ENCODE results near the gene TSPAN8.

TSPAN8 gene

DNA sequence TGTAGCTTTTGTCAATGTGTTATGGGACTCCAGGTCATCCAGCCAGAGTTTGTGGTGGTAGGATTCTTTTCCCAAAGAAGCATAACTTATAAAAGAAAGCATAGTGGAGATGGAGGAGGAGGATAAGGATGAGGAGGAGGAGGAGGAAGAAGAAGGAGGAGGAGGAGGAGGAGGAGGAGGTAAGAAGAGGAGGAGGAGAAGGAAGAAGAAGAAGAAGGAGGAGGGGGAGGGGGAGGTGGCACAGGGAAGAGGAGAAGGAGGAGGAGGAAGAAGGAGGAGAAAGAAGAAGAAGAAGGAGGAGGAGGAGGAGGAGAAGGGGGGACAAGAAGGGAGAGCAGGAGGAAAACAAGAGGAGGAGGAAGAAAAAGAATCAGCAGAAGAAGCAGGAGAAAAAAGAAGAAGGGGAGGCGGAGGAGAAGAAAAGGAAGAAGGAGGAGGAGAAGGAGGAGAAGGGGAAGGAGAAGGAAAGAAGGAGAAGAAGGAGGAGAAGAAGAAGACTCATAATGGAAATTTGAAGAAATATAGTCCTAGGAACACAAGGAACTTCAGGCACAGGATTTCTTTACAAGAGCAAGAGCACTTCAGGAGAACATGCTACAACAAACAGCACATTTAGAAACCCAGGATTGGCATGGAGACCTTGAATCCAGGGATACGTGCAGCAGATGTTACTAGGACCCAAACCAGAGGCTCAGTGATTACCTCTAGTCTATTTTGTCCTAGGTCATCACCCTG is 22.6 kb downstream of the TSPAN8 start:
- DNase-seq (ENCODE audit: low read depth in 2 of 2): no peak

DNA sequence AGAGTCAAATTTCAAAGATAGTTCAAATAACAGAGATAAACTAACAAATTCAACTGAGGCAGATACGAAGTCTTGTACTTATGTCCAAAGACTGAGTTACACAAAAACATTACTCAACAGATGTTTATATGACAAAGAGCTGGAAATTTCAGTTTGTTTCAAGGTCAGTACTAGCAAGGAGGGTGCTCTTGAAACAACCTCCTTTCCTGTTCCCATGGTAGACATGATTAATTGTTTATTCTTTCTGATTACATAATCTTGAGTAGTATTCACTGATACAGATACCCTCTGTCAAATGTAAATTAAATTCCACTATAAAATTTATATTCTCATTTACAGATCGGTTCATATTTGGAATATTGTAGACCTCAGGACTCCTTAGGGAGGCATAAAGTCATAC is 23.4 kb downstream of the TSPAN8 start:
- H3K4me3 ChIP-seq (replicated peaks in 1 of 2; ENCODE audit: low read depth in 2 of 2, low read length in 2 of 2): no peak overlapping the region
- DNase-seq (ENCODE audit: low read depth in 2 of 2): peak; percentile 45 to 58
- TF ChIP-seq, protein P1, sequence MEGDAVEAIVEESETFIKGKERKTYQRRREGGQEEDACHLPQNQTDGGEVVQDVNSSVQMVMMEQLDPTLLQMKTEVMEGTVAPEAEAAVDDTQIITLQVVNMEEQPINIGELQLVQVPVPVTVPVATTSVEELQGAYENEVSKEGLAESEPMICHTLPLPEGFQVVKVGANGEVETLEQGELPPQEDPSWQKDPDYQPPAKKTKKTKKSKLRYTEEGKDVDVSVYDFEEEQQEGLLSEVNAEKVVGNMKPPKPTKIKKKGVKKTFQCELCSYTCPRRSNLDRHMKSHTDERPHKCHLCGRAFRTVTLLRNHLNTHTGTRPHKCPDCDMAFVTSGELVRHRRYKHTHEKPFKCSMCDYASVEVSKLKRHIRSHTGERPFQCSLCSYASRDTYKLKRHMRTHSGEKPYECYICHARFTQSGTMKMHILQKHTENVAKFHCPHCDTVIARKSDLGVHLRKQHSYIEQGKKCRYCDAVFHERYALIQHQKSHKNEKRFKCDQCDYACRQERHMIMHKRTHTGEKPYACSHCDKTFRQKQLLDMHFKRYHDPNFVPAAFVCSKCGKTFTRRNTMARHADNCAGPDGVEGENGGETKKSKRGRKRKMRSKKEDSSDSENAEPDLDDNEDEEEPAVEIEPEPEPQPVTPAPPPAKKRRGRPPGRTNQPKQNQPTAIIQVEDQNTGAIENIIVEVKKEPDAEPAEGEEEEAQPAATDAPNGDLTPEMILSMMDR (IDR thresholded peaks at IDR 0.05; ENCODE audit: low read depth, low read length): no peak

More for the DNA sequence above, 22.6 kb downstream of the TSPAN8 start:
- H3K4me3 ChIP-seq (replicated peaks in 1 of 2; ENCODE audit: low read depth in 2 of 2, low read length in 2 of 2): no peak overlapping the region
- TF ChIP-seq, protein P1 (IDR thresholded peaks at IDR 0.05; ENCODE audit: low read depth, low read length): no peak

DNA sequence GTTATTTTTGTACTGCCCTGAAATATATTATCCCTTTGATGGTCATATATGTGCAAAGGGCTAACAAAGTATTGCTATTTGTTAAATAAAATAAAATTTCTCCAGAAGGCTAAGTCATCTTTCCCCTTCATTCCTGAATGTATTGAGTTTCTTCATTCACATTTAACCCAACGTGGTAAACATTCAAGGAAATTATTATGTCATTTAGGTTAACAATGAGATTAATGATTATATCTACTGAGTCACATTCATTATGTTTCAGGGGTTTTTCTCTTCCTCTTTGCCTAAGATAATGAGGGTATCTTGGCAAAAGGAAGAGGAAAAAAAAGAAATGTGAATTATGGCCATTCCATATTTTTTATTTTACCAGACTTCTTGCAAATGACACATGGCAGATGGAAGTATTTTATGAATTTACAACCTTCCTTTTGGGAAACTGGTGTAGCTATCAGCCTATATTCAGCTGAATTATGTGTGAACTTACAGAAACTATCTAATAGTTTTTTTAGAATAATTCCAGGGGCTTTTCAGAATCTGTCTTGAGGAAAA is 27.2 kb downstream of the TSPAN8 start:
- no peak overlapping the region for H3K4me3 ChIP-seq (replicated peaks in 1 of 2; ENCODE audit: low read depth in 2 of 2, low read length in 2 of 2)
- DNase-seq (ENCODE audit: low read depth in 2 of 2): no peak
- TF ChIP-seq, protein P1 (IDR thresholded peaks at IDR 0.05; ENCODE audit: low read depth, low read length): no peak

DNA sequence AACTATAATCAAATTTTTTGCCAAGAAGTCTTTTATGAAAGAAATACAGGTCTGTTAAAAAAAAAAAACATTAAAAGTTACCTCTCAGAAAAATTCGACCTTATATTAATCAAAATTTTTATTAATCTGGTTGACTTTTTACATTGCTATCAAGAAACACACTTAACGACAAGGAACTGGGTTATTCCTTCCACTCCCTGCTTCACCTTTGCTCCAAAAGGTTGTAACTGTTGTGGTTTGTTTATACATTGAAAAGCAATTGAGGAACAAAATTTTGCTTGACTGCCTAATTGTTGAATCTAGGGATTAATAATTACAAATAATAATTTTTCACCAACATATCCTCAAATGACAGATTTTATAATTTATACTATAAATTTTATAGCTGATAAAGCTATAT is 28.4 kb downstream of the TSPAN8 start:
- no peak overlapping the region for H3K4me3 ChIP-seq (replicated peaks in 1 of 2; ENCODE audit: low read depth in 2 of 2, low read length in 2 of 2)
- TF ChIP-seq, protein P1 (IDR thresholded peaks at IDR 0.05; ENCODE audit: low read depth, low read length): no peak
- no peak for DNase-seq (ENCODE audit: low read depth in 2 of 2)

DNA sequence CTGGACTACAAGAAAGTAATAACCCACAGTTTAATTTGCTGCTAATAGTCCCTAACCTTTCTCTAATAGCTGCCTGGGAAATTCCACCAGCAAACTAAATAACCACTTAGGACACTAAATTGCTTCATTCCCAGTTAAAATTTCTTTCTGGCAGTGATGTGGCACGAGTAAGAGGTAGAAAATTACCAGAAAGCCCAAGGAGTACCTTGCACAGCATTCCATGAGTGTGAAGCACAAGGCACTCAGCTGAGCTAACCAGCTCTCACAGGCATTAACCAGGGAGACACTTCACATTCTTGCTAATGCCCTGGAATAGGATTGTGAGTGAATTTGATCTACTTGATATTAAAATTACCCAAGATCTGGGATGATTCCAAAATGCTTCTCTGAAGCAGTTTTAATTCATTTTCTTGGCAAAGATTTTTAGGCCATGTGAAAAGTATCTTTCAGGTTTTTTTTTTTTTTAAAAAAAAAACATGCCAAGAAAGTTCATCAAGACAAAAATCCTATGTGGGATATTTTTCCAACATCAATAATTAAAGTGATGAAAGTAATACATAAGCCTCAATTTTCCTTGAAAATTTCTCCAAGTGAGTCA is 29.5 kb downstream of the TSPAN8 start:
- no peak overlapping the region for H3K4me3 ChIP-seq (replicated peaks in 1 of 2; ENCODE audit: low read depth in 2 of 2, low read length in 2 of 2)
- TF ChIP-seq, protein P1 (IDR thresholded peaks at IDR 0.05; ENCODE audit: low read depth, low read length): no peak
- peak; percentile 12 to 68 for DNase-seq (ENCODE audit: low read depth in 2 of 2)

DNA sequence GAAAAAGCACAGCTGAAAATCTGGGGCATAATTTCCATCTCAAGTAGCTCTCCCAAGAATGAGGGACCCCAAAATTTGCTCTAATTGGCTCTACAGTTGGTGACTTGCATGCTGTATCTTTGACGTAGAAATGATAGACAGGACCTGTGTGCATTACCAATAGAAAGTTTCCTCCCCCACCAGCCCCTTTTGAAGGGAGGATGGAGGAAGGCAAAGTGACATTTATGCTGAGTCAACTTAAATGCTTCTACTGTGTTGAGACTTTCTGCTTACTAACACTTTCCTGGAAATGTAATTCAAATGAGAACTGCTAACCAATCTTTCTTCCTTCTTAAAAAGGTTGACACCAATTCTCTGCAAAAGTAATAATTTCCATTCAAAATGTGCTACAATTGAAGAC is 31.9 kb downstream of the TSPAN8 start:
- H3K4me3 ChIP-seq (replicated peaks in 1 of 2; ENCODE audit: low read depth in 2 of 2, low read length in 2 of 2): no peak overlapping the region
- TF ChIP-seq, protein P1 (IDR thresholded peaks at IDR 0.05; ENCODE audit: low read depth, low read length): no peak
- DNase-seq (ENCODE audit: low read depth in 2 of 2): no peak

All from cardiac fibroblast (primary cell).